NCI-H146 treated with DMSO at 0.1 percent for 48 hours (cell line): Measurements from ENCODE around the gene OR51F2.
"Not testable (repeated sequence)": the region's sequence is repeated elsewhere in the genome, so short reads cannot be mapped to it uniquely, and the experiment has no call there.

Source experiments
- DNase-seq: peaks from one replicate; lab custom pipeline; 2025; ENCODE audit not compliant: unreplicated experiment; lab: John Stamatoyannopoulos, UW

OR51F2 gene

GRCh38 chr11:4821021-4821420, at the start of gene OR51F2:
Gene OR51F2, plus strand, starts transcription at chr11:4821321. Its CDS starts 101 bp downstream, at chr11:4821422.
- no peak for DNase-seq

GRCh38 chr11:4782454-4782853, 38.7 kb upstream of the OR51F2 start:
- DNase-seq, result no peak

- no peak for DNase-seq
Observed at GRCh38 chr11:4797206-4797605, 23.9 kb upstream of the OR51F2 start.

GRCh38 chr11:4798427-4799183, 22.5 kb upstream of the OR51F2 start:
- DNase-seq, result no peak

GRCh38 chr11:4801316-4801715, 19.8 kb upstream of the OR51F2 start:
- not testable (repeated sequence) for DNase-seq

GRCh38 chr11:4804280-4804679, 16.8 kb upstream of the OR51F2 start, which contains the start of gene OR52R1:
Gene OR52R1, minus strand, starts transcription at chr11:4804380. Its CDS starts 0 bp downstream, at chr11:4804380.
- no peak for DNase-seq

GRCh38 chr11:4808476-4808875, 12.6 kb upstream of the OR51F2 start:
- no peak for DNase-seq

- DNase-seq, result no peak
Observed at GRCh38 chr11:4809246-4809645, 11.9 kb upstream of the OR51F2 start.

GRCh38 chr11:4825132-4825531, 4.0 kb downstream of the OR51F2 start:
- DNase-seq, result no peak

- DNase-seq, result peak; percentile 52
Observed at GRCh38 chr11:4826425-4826824, 5.3 kb downstream of the OR51F2 start.

- peak; percentile 32 for DNase-seq
Observed at GRCh38 chr11:4830346-4830745, 9.2 kb downstream of the OR51F2 start.

- no peak for DNase-seq
Observed at GRCh38 chr11:4830909-4831308, 9.8 kb downstream of the OR51F2 start.

GRCh38 chr11:4839851-4840549, 18.9 kb downstream of the OR51F2 start:
- DNase-seq, result no peak

- DNase-seq, result no peak
Observed at GRCh38 chr11:4848908-4849532, 27.9 kb downstream of the OR51F2 start, which contains the start of gene OR51S1. Gene OR51S1, minus strand, starts transcription at chr11:4849208. Its CDS starts 0 bp downstream, at chr11:4849208.

- no peak for DNase-seq
Observed at GRCh38 chr11:4851033-4851432, 29.9 kb downstream of the OR51F2 start.

GRCh38 chr11:4854286-4854685, 33.2 kb downstream of the OR51F2 start:
- not testable (repeated sequence) for DNase-seq

GRCh38 chr11:4862447-4863236, 41.5 kb downstream of the OR51F2 start:
- DNase-seq, result no peak

GRCh38 chr11:4863876-4864275, 42.8 kb downstream of the OR51F2 start:
- no peak for DNase-seq

GRCh38 chr11:4865855-4866254, 44.7 kb downstream of the OR51F2 start:
- DNase-seq, result no peak
